DND-41 (cell line): ENCODE measurements around the gene NPPB.

Experiments
- EZH2 ChIP-seq: IDR thresholded peaks from 3 replicates; pipeline ENCODE4 v1.6.1; 2012; ENCODE audit warnings: borderline replicate concordance, low read depth, mild to moderate bottlenecking, moderate library complexity, low read length, inconsistent platforms; ENCODE audit not compliant: severe bottlenecking
- TF ChIP-seq, protein P1 (sequence below): IDR thresholded peaks from 2 replicates; pipeline ENCODE4 v1.5.1; 2012; ENCODE audit warnings: borderline replicate concordance, low read length, moderate library complexity, mild to moderate bottlenecking; ENCODE audit not compliant: poor library complexity, severe bottlenecking; ENCODE audit errors: extremely low read depth

DNA sequence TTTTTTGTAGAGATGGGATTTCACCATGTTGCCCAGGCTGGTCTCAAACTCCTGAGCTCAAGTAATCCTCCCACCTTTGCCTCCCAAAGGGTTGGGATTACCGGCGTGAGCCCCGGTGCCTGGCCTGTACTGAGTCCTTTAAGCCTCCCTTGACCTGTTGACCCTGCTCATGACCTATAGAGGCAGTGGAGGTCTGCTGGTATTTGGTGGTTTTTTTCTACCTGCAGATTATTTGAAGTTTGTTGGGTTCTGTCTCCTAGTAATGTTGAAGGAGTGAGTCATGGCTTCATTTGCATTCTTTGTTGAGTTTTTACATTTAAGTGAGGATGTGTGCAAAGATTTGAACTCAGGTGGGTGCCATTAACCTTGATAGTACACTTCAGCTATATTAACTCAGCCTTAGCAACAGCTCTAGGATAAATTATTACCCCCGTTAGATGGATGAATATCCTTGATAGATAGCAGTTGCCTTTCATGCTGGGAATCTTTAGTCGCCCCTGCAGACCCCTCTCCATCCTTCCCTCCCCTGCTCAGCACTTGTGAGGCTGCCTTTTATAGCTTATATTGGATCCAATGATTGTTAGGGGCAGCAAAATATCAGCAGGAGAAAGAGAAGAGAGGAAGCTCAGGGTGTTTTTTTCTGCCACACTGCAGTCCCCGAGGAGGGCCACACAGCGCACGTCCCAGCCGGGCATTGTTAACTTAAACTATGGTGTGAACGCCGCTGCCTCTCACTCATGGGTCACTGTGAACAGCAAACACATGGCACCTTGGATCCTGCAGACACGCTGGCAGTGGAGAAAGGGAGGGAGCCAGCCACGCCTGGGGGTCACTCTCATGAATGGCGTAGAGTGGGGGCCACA is 14.9 kb upstream of the NPPB start:
- TF ChIP-seq, protein P1, sequence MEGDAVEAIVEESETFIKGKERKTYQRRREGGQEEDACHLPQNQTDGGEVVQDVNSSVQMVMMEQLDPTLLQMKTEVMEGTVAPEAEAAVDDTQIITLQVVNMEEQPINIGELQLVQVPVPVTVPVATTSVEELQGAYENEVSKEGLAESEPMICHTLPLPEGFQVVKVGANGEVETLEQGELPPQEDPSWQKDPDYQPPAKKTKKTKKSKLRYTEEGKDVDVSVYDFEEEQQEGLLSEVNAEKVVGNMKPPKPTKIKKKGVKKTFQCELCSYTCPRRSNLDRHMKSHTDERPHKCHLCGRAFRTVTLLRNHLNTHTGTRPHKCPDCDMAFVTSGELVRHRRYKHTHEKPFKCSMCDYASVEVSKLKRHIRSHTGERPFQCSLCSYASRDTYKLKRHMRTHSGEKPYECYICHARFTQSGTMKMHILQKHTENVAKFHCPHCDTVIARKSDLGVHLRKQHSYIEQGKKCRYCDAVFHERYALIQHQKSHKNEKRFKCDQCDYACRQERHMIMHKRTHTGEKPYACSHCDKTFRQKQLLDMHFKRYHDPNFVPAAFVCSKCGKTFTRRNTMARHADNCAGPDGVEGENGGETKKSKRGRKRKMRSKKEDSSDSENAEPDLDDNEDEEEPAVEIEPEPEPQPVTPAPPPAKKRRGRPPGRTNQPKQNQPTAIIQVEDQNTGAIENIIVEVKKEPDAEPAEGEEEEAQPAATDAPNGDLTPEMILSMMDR, result no peak
- TF ChIP-seq EZH2, result no peak
